OCI-LY7 (cell line): ENCODE results near the gene CLEC16A.

Experiments
- CTCF ChIP-seq: fragments of 200-600 bp; sonication (generic); conservative IDR thresholded peaks from 2 replicates; pipeline ENCODE4 v1.5.1; 2014; ENCODE audit warnings: mild to moderate bottlenecking, antibody characterized with exemption, low read length, moderate library complexity, mixed read lengths
- EZH2phosphoT487 ChIP-seq: fragments of 200-600 bp; sonication (generic); IDR thresholded peaks from 2 replicates; pipeline ENCODE4 v1.6.1; 2018; ENCODE audit warnings: low read depth, borderline replicate concordance, mild to moderate bottlenecking, mixed run types, antibody characterized with exemption, low read length, moderate library complexity, mixed read lengths

GRCh38 chr16:10987361-10988163 is 43.2 kb downstream of the CLEC16A start:
- no peak for TF ChIP-seq CTCF
- no peak for TF ChIP-seq EZH2phosphoT487
